GM12864 (cell line): Measurements from ENCODE around the gene TPRN.
A peak's percentile ranks its signal among the peaks of the same experiment; 100 is the strongest.

Experiments
- DNase-seq: peaks from one replicate; pipeline ENCODE4 v3.0.0-alpha.2; 2011; ENCODE audit warnings: low read depth
- H3K4me3 ChIP-seq: 2 replicates; pipeline ENCODE4 v1.5.1; 2011; ENCODE audit warnings: mild to moderate bottlenecking, low read depth, low read length, control low read depth
- TF ChIP-seq, protein P1 (sequence below): IDR thresholded peaks from 2 replicates; pipeline ENCODE4 v1.5.1; 2011; ENCODE audit warnings: low read depth, mild to moderate bottlenecking, moderate library complexity, low read length, control low read depth, inconsistent platforms; ENCODE audit errors: missing control alignments

Gene TPRN

DNA sequence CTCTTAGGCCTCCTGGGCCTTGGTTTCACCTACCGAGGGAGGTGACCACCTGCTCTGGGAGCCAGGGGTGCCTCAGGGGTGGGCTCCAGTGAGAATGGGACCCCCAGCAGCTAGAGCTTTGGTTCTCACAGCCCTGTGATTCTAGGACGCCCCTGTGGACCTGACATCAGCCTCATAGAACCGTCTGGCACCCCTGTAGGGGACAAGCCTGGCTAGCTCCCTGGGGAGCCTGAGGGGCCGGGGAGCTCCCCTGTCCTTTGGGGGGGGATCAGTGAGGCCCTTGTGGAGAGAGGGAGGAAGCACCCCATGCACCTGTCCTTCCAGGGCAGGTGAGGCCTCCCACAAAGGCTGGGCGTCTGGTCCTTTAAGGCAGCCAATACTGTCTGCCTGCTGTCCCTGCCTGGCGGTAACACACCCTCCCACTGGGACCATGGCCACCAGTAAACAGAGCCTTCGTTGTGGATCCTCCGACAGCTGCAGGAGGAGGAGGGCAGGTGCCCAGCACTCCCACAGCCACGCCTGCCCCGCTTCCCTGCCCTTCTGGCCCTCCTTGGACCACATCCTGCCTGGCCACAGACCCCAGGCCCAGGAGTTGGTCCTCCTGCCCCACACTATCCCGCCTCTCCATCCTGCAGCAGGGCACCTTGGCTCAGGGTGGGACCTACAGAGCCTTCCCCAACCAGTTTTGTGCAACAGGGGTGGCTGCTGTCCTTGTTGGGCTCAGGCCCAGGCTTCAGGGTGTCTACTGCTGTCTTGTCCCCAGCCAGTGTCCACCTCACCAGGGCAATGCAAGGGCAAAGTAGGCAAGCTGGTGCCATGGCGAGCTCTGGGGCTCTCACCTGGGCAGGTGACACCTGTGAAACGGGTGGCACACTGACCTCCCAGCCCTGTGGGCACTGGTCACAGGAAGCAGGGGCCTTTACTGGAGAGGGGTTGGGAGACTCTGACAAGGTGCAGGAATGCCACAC, 37.5 kb upstream of the TPRN start:
- no peak for DNase-seq
- H3K4me3 ChIP-seq: no peak overlapping the region
- TF ChIP-seq, protein P1, sequence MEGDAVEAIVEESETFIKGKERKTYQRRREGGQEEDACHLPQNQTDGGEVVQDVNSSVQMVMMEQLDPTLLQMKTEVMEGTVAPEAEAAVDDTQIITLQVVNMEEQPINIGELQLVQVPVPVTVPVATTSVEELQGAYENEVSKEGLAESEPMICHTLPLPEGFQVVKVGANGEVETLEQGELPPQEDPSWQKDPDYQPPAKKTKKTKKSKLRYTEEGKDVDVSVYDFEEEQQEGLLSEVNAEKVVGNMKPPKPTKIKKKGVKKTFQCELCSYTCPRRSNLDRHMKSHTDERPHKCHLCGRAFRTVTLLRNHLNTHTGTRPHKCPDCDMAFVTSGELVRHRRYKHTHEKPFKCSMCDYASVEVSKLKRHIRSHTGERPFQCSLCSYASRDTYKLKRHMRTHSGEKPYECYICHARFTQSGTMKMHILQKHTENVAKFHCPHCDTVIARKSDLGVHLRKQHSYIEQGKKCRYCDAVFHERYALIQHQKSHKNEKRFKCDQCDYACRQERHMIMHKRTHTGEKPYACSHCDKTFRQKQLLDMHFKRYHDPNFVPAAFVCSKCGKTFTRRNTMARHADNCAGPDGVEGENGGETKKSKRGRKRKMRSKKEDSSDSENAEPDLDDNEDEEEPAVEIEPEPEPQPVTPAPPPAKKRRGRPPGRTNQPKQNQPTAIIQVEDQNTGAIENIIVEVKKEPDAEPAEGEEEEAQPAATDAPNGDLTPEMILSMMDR: no peak

DNA sequence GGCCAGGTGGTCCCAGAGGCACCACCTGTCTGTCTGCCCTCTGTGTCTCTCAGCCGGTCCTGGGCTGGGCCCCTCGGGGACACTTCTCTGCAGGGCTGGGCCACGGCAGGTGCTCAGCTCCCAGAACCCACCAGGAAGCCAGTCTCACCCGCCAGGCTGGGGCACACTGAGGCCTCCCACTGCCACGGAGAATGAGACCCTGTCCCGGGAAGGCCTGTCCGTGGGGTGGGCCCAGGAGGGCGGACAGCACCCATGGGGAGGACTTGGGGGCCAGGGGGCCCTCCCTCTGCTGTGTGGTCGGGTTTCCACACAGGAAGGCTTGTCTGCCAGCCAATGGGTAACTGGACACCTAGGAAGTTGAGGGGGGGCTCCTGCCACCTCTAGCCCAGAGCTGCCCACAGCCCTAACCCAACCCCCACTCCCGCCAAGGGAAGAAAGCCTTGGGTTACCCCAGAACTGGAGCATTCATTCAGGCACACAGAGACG, 36.4 kb upstream of the TPRN start:
- TF ChIP-seq, protein P1: no peak
- 0 out of 2 replicates have a peak overlapping the region, but pooled peaks have one; percentile 20 for H3K4me3 ChIP-seq
- DNase-seq: no peak

DNA sequence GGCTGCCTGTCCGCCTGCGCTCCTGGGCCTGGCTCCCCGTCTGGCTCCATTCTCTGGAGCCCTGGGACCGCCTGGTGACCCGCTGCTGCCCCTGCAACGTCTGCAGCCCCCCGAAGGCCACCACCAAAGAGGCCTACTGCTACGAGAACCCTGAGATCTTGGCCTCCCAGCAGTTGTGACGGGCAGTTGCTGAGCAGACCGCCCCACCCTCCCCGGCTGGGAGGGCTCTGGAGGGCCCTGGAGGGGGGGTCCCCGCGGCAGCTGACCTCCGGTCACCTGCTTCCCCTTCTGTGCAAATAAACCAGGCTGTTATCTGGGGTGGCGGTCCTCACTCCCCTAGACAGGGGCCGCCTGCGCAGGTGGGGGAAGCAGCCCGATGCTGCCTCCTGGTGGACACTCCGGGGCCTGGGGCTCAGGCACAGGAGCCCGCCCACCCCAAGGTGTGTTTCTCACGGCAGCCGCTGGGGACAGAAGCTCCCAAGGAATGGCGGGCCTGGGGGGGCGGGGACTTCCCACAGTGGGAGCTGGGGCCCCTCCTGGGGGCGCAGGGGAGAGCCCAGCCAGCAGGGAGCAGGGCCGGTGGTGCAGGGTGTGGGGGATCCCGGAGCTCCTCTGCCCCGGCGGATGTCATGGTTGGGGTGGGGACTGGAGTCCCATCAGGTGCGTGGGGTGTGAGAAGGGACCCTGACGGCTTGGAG, 35.8 kb upstream of the TPRN start:
- H3K4me3 ChIP-seq: 0 out of 2 replicates have a peak overlapping the region, but pooled peaks have one; percentile 20
- peak; percentile 50 for DNase-seq
- TF ChIP-seq, protein P1: peak; percentile 94

DNA sequence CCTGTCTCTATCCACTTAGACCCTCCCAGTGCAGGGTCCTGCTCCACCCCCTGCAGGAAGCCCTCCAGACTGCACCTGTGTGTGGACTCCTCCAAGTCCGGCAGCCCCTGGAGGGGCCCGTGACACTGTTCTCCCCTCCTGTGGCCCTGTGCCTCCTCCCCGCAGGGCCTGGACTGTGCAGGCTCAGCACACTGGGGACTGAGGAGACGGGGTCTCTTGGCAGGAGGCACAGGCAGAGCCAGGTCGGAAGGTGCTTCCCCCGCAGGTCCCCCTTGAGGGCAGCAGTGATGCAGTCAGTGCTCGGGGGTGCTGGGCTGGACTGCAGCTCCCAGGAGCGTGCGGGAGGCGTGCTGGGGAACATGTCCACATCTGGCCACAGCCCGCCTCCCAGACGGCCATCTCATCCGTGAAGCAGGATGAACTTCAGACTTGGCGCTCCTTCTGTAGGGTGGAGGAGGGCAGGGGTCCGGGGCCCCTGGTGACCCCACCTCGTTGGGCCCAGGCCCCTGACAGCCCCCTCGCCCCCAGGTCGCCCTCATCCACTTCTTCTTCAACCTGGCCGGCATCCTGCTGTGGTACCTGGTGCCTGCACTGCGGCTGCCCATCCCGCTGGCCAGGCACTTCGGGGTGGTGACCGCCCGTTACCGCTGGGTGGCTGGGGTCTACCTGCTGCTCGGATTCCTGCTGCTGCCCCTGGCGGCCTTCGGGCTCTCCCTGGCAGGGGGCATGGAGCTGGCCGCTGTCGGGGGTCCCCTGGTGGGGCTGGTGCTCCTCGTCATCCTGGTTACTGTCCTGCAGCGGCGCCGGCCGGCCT, 35.1 kb upstream of the TPRN start:
- TF ChIP-seq, protein P1: peak; percentile 19
- DNase-seq: no peak
- H3K4me3 ChIP-seq: no peak overlapping the region

DNA sequence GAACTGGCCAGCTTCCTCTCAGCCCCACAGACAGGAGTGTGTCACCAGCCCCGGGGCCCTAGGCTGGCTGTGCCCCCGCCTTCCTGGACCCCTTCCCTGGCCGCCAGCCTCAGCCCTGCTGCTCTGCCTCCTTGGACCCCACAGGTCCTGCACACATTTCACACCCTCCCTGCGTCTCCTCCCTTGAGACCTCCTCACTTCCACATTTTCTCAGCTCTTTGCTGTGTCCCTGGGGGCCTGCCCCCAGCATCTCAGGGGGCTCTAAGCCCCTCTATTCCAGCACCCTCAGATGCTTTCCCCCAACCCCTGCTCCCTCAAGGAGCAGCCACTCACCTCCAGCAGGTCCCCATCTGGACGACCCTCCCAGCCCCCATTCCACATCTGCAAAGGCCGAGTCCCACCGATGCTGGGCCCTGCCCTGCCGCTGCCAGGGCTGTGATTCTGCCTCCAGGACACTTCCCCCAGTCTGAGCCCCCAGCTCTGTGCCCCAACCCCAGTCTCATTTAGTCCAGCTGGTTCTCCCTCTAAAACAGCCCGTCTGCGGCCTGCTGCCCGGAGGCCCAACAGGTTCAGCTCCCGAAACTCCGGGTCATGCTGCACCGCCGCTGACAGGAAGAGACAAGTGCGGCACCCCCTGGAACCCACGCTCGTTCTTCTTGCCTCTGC, 34.4 kb upstream of the TPRN start:
- TF ChIP-seq, protein P1: no peak
- no peak overlapping the region for H3K4me3 ChIP-seq
- no peak for DNase-seq
